Karpas-422 (cell line): Measurements from ENCODE around the gene NUP93. TPM values are rescaled to one million over a fixed set of nuclear protein-coding genes. Genes with fewer than 3 reads are reported as not detected.

Source experiments
- DNase-seq: peaks from one replicate; pipeline ENCODE4 v3.0.0-alpha.2; 2015
- H2AFZ ChIP-seq: fragments of 200-600 bp; sonication (generic); 2 replicates; pipeline ENCODE4 v1.6.1; 2014; ENCODE audit warnings: antibody characterized with exemption, low read length, mixed read lengths
- H3K27ac ChIP-seq: fragments of 200-600 bp; sonication (generic); 2 replicates; pipeline ENCODE4 v1.5.1; 2014; ENCODE audit warnings: mild to moderate bottlenecking, low read length, moderate library complexity
- H3K27me3 ChIP-seq: fragments of 200-600 bp; sonication (generic); 2 replicates; pipeline ENCODE4 v1.6.1; 2014; ENCODE audit warnings: low read length, mixed read lengths
- H3K36me3 ChIP-seq: fragments of 200-600 bp; sonication (generic); 2 replicates; pipeline ENCODE4 v1.6.1; 2014; ENCODE audit warnings: low read length, mixed read lengths; ENCODE audit not compliant: insufficient read depth
- H3K4me1 ChIP-seq: fragments of 200-600 bp; sonication (generic); 2 replicates; pipeline ENCODE4 v1.6.1; 2014; ENCODE audit warnings: mild to moderate bottlenecking, low read length, mixed read lengths
- H3K4me2 ChIP-seq: fragments of 200-600 bp; sonication (generic); 2 replicates; pipeline ENCODE4 v1.6.1; 2014; ENCODE audit warnings: low read length, low read depth, mild to moderate bottlenecking; ENCODE audit not compliant: poor library complexity, severe bottlenecking
- H3K4me3 ChIP-seq: fragments of 200-600 bp; sonication (generic); 2 replicates; pipeline ENCODE4 v1.5.1; 2014; ENCODE audit warnings: mild to moderate bottlenecking, antibody characterized with exemption, low read length, mixed read lengths
- H3K79me2 ChIP-seq: fragments of 200-600 bp; sonication (generic); 2 replicates; pipeline ENCODE4 v1.6.1; 2014; ENCODE audit warnings: mild to moderate bottlenecking, low read length, mixed read lengths
- H3K9ac ChIP-seq: fragments of 200-600 bp; sonication (generic); 2 replicates; pipeline ENCODE4 v1.6.0; 2014; ENCODE audit warnings: low read length
- H3K9me2 ChIP-seq: fragments of 200-600 bp; sonication (generic), shearing (Covaris generic); replicated peaks from 2 replicates; pipeline ENCODE4 v1.6.0; 2014; ENCODE audit warnings: mild to moderate bottlenecking, low read length, moderate library complexity; ENCODE audit not compliant: insufficient read depth
- H3K9me3 ChIP-seq: fragments of 300-700, 200-600 bp; sonication (generic); 2 replicates; pipeline ENCODE4 v1.6.1; 2014; ENCODE audit warnings: low read length, mixed read lengths
- H4K20me1 ChIP-seq: fragments of 200-600 bp; sonication (generic); 2 replicates; pipeline ENCODE4 v1.6.1; 2014; ENCODE audit warnings: mild to moderate bottlenecking, antibody characterized with exemption, low read length, low read depth; ENCODE audit not compliant: insufficient read depth
- total RNA-seq: library from RNA; depleted of rRNA; stranded (reverse); fragments of >200 nt; shearing (Covaris generic); gene quantifications from 2 replicates; pipeline ENCODE4 v1.2.3, GENCODE V29; 2014; ENCODE audit warnings: low replicate concordance

The NUP93 gene
- total RNA-seq, 1 experiment from 2014 or later: 116 TPM

GRCh38 chr16:56855201-56855600 is 125.3 kb downstream of the NUP93 start:
- H3K79me2 ChIP-seq: no peaks in the 10 kb centered on the region
- H3K36me3 ChIP-seq: no peaks in the 10 kb centered on the region
- H4K20me1 ChIP-seq: no peaks in the 10 kb centered on the region
- H2AFZ ChIP-seq: no peak overlapping the region
- DNase-seq: no peak
- H3K9me2 ChIP-seq: no peaks in the 10 kb centered on the region
- H3K27me3 ChIP-seq: no peaks in the 10 kb centered on the region
- no peak overlapping the region for H3K9ac ChIP-seq
- no peaks in the 10 kb centered on the region for H3K9me3 ChIP-seq
- H3K27ac ChIP-seq: no peak overlapping the region
- peaks cover 1% of the 10 kb centered on the region for H3K4me1 ChIP-seq
- no peak overlapping the region for H3K4me2 ChIP-seq
- H3K4me3 ChIP-seq: no peak overlapping the region

DNA sequence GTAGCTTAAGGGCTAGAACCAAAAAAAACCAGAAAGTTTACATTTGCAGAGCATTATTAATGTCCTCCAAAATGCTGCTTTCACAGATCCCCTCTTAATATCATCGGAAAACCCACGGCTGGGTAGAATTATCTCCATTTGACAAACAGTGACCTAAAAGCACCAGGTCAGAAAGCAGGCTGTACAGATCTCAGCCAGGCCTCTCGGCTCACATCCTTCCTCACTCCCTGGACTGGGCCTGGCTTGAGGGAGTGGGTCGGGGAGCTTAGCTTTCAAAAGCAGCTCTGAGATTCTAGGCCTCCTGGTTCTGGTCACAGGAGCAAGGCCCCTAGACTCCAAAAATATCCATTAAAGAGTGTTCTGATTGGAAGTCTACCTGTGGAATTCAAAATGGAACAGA is 126.0 kb downstream of the NUP93 start:
- H3K4me2 ChIP-seq: no peak overlapping the region
- H2AFZ ChIP-seq: no peak overlapping the region

GRCh38 chr16:56856876-56857447 is 127.0 kb downstream of the NUP93 start:
- H3K9me2 ChIP-seq: no peaks in the 10 kb centered on the region
- H3K27ac ChIP-seq: no peak overlapping the region
- H3K27me3 ChIP-seq: no peaks in the 10 kb centered on the region
- H3K4me3 ChIP-seq: no peak overlapping the region
- H3K4me1 ChIP-seq: peaks cover 7% of the 10 kb centered on the region
- H2AFZ ChIP-seq: no peak overlapping the region
- H3K9ac ChIP-seq: no peak overlapping the region
- no peak overlapping the region for H3K4me2 ChIP-seq
- H3K9me3 ChIP-seq: no peaks in the 10 kb centered on the region
- no peak for DNase-seq
- H4K20me1 ChIP-seq: no peaks in the 10 kb centered on the region
- H3K79me2 ChIP-seq: no peaks in the 10 kb centered on the region
- H3K36me3 ChIP-seq: no peaks in the 10 kb centered on the region

More for the DNA sequence above, 126.0 kb downstream of the NUP93 start:
- H3K9ac ChIP-seq: no peak overlapping the region
- no peak overlapping the region for H3K27ac ChIP-seq
- no peak overlapping the region for H3K4me3 ChIP-seq
- no peaks in the 10 kb centered on the region for H4K20me1 ChIP-seq
- peaks cover 7% of the 10 kb centered on the region for H3K4me1 ChIP-seq
- no peaks in the 10 kb centered on the region for H3K9me3 ChIP-seq
- H3K79me2 ChIP-seq: no peaks in the 10 kb centered on the region
- DNase-seq: no peak
- no peaks in the 10 kb centered on the region for H3K27me3 ChIP-seq
- no peaks in the 10 kb centered on the region for H3K36me3 ChIP-seq
- H3K9me2 ChIP-seq: no peaks in the 10 kb centered on the region

GRCh38 chr16:56858374-56858773 is 128.4 kb downstream of the NUP93 start:
- no peaks in the 10 kb centered on the region for H3K36me3 ChIP-seq
- no peak overlapping the region for H2AFZ ChIP-seq
- no peaks in the 10 kb centered on the region for H3K9me3 ChIP-seq
- H3K4me1 ChIP-seq: peaks cover 7% of the 10 kb centered on the region
- no peak overlapping the region for H3K27ac ChIP-seq
- H3K9ac ChIP-seq: no peak overlapping the region
- no peak overlapping the region for H3K4me3 ChIP-seq
- no peaks in the 10 kb centered on the region for H3K27me3 ChIP-seq
- no peak overlapping the region for H3K4me2 ChIP-seq
- no peaks in the 10 kb centered on the region for H3K9me2 ChIP-seq
- no peaks in the 10 kb centered on the region for H3K79me2 ChIP-seq
- no peaks in the 10 kb centered on the region for H4K20me1 ChIP-seq
- no peak for DNase-seq

GRCh38 chr16:56859636-56860035 is 129.7 kb downstream of the NUP93 start:
- H3K4me3 ChIP-seq: no peak overlapping the region
- H2AFZ ChIP-seq: no peak overlapping the region
- H3K4me1 ChIP-seq: peaks cover 7% of the 10 kb centered on the region
- H3K9me2 ChIP-seq: no peaks in the 10 kb centered on the region
- no peak overlapping the region for H3K9ac ChIP-seq
- no peak overlapping the region for H3K4me2 ChIP-seq
- H3K36me3 ChIP-seq: no peaks in the 10 kb centered on the region
- H4K20me1 ChIP-seq: no peaks in the 10 kb centered on the region
- H3K27me3 ChIP-seq: no peaks in the 10 kb centered on the region
- DNase-seq: no peak
- no peak overlapping the region for H3K27ac ChIP-seq
- no peaks in the 10 kb centered on the region for H3K9me3 ChIP-seq
- no peaks in the 10 kb centered on the region for H3K79me2 ChIP-seq

- H3K4me2 ChIP-seq: no peak overlapping the region
- no peak overlapping the region for H3K4me3 ChIP-seq
- no peaks in the 10 kb centered on the region for H3K27me3 ChIP-seq
- H3K27ac ChIP-seq: no peak overlapping the region
- H3K9me2 ChIP-seq: no peaks in the 10 kb centered on the region
- no peaks in the 10 kb centered on the region for H3K9me3 ChIP-seq
- H3K79me2 ChIP-seq: no peaks in the 10 kb centered on the region
- H3K9ac ChIP-seq: peak overlapping the region; percentile 44
- peak overlapping the region; percentile 48; the same call in 1 of the 2 replicates for H2AFZ ChIP-seq
- DNase-seq: no peak
- no peaks in the 10 kb centered on the region for H3K36me3 ChIP-seq
- H4K20me1 ChIP-seq: no peaks in the 10 kb centered on the region
- peaks cover 7% of the 10 kb centered on the region for H3K4me1 ChIP-seq
These were observed 130.5 kb downstream of the NUP93 start for GRCh38 chr16:56860226-56861020.

GRCh38 chr16:56861092-56861610 is 131.2 kb downstream of the NUP93 start:
- Histone ChIP-seq H3K9me2 (no peaks in the 10 kb centered on the region), H2AFZ (no peak overlapping the region), H3K79me2 (no peaks in the 10 kb centered on the region), H3K36me3 (no peaks in the 10 kb centered on the region), H3K27me3 (no peaks in the 10 kb centered on the region), H3K9me3 (no peaks in the 10 kb centered on the region), H3K9ac (peak overlapping the region; percentile 44; the same call in 1 of the 2 replicates), H4K20me1 (no peaks in the 10 kb centered on the region), H3K4me2 (no peak overlapping the region), H3K4me3 (no peak overlapping the region), H3K27ac (no peak overlapping the region), H3K4me1 (peaks cover 7% of the 10 kb centered on the region)
- DNase-seq: no peak

- H4K20me1 ChIP-seq: no peaks in the 10 kb centered on the region
- no peak overlapping the region for H3K4me2 ChIP-seq
- DNase-seq: no peak
- H2AFZ ChIP-seq: no peak overlapping the region
- H3K4me1 ChIP-seq: peaks cover 7% of the 10 kb centered on the region
- no peaks in the 10 kb centered on the region for H3K9me2 ChIP-seq
- no peak overlapping the region for H3K9ac ChIP-seq
- H3K9me3 ChIP-seq: no peaks in the 10 kb centered on the region
- H3K36me3 ChIP-seq: no peaks in the 10 kb centered on the region
- no peak overlapping the region for H3K27ac ChIP-seq
- no peaks in the 10 kb centered on the region for H3K27me3 ChIP-seq
- H3K79me2 ChIP-seq: no peaks in the 10 kb centered on the region
- no peak overlapping the region for H3K4me3 ChIP-seq
These were observed 131.8 kb downstream of the NUP93 start for GRCh38 chr16:56861756-56862155.
